Effector memory CD4-positive, alpha-beta T cell (primary cell): ENCODE results near the gene SFT2D1.
A peak's percentile ranks its signal among the peaks of the same experiment; 100 is the strongest.

ENCODE experiments used
- DNase-seq, 3 donors: peaks; one replicate each; pipeline ENCODE4 v3.0.0-alpha.2; 2020
- H3K27ac ChIP-seq: 2 replicates; pipeline ENCODE4 v1.7.0; 2013; ENCODE audit warnings: mild to moderate bottlenecking, low read length, moderate library complexity; ENCODE audit not compliant: insufficient read depth, poor library complexity, severe bottlenecking
- H3K27me3 ChIP-seq: replicated peaks from 2 replicates; pipeline ENCODE4 v1.7.0; 2013; ENCODE audit warnings: mild to moderate bottlenecking, low read length; ENCODE audit not compliant: insufficient read depth, control insufficient read depth, poor library complexity, severe bottlenecking
- H3K36me3 ChIP-seq: 2 replicates; pipeline ENCODE4 v1.7.0; 2013; ENCODE audit warnings: mild to moderate bottlenecking, low read length, moderate library complexity; ENCODE audit not compliant: control insufficient read depth, insufficient read depth
- H3K4me1 ChIP-seq: 2 replicates; pipeline ENCODE4 v1.7.0; 2013; ENCODE audit warnings: low read length, mild to moderate bottlenecking; ENCODE audit not compliant: control insufficient read depth, insufficient read depth, poor library complexity, severe bottlenecking
- H3K4me3 ChIP-seq: 2 replicates; pipeline ENCODE4 v1.7.0; 2013; ENCODE audit warnings: low read length, low read depth, mild to moderate bottlenecking; ENCODE audit not compliant: insufficient read depth, poor library complexity, severe bottlenecking
- H3K9me3 ChIP-seq: 2 replicates; pipeline ENCODE4 v1.7.0; 2013; ENCODE audit warnings: mild to moderate bottlenecking, low read length, moderate library complexity; ENCODE audit not compliant: control insufficient read depth

SFT2D1 gene

DNA sequence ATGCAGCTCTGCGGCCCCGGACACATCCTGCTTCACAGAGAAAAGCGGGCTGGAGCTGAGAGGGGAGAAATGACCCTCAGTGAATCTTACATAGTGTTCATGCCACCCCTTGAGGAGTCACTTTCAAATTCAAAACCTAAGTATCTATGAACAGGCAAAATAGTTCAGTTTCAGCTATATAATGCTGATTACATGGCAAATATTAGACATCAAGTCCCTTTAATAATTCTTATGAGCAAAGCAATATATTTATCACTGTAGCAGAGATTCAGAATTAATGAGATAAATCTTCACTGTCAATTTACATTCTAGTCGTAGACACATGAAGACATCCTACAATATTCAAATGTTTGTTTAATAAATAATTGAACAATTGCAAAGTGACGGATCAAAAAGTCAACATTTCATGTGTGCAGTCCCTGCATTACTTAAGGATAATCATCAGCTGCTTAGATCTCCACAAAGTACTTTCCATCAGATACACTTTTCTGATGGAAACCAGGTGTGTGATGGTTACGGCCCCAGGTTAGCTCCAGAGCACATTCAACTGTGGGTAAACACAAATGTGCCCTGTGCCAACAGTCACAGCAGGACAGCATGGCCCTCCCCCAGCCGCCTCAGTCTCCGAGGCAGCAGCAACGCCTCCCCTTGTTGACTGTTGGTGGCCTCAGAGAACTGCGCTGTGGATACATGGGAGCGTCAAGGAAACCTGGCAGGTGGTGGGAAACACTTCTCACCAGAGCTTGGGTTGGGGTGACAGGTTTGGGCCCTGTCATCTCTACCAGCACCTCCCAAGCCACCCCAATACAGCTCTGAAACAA is 33.4 kb downstream of the SFT2D1 start:
- Histone ChIP-seq H3K36me3 (no peaks in the 10 kb centered on the region), H3K4me3 (peak overlapping the region; percentile 36), H3K27ac (no peak overlapping the region), H3K4me1 (peaks cover 13% of the 10 kb centered on the region), H3K27me3 (peaks cover 20% of the 10 kb centered on the region), H3K9me3 (no peaks in the 10 kb centered on the region)
- no peak for DNase-seq

DNA sequence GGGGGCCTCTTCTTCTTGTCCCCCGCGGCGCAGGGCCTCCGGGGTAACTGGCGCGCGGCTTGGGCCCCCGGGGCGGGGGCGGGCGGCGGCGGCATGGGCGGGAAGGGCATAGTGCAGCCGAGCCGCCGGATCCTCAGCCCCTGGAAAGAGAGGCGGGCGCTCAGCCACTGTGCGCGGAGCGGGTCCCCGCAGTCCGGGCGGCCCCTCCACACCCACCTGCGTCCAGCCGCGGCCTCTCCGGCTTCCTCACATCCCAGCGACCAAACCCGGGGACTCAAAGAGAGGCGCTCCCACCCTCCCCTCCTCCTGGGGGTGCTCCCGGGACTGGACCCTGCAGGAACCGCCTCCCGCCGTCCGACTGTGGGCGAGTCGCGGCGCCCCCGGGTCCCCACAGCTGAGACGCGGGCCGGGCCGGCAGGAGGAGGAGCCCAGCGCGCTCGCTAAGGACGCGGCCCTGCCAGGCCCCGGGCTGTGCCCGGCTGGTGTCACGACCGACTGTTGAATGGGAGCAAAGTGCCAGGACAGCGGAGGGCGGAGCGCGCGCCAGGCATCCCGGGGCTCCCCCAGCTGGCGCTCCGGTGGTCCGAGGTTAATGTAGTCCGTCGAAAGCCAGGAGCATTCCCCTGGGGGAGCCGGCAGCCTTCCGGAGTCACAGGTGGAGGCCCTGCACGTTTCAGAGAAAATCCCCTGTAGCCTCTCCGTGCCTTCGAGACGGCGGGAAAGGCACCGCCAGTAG is 34.1 kb downstream of the SFT2D1 start, which contains the start of gene PRR18:
Gene PRR18, minus strand, starts transcription at position 360 of the 736 bp plus-strand sequence. Its CDS starts 250 bp downstream, at position 110.
- Histone ChIP-seq H3K27me3 (peaks cover 20% of the 10 kb centered on the region), H3K9me3 (no peaks in the 10 kb centered on the region), H3K36me3 (no peaks in the 10 kb centered on the region), H3K4me1 (peaks cover 13% of the 10 kb centered on the region), H3K4me3 (peak within 1 kb of the TSS; percentile 36), H3K27ac (no peak within 1 kb of the TSS)
- DNase-seq, result no peak

DNA sequence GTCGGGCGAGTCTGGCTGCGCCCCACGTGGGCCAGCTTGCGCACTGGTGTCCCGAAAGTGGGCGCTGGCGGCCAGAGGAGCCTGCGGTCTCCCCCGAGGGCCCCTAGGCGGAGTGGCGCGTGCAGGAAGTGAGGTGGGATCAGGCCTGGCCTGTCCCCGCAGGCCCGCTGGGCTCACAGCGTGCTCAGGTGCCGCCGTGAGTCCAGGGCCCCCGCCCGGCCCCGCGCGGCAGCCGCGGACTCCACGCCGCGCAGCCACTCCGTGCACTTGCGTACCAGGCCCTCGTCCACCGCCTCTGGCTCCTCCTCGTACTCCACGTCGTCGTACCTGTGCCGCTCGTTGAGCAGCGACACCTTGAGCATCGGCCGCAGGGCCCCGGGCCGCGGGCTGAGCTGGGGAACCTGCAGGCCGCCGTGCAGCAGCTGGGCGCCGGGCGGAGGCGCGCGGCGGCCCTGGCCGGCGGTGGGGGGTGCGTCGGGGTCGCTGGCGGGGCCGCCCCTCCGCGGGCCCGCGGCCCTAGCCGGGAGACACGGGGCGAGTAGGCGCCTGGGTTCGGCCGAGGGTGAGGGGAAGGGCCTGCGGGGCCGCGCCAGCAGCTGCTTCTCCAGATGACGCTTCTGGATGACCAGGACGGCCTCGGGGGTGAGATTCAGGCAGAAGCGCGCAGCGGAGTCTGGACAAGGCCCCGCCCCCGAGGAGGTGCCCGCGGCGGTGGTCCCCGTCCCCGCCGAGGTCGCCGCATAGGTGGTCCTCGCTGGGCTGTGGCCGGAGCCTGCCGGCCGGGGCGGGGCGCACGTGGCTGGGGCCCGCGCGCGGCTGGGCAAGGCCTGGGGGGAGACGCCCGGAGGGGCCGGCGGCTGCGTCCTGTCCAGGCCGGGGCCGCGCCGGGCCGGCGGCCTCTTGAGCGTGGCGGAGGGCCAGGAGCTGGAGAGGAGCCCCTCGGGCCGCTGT is 35.0 kb downstream of the SFT2D1 start:
- H3K27ac ChIP-seq, result no peak overlapping the region
- DNase-seq, result peak in 1 of 3 donors; percentile 3
- peaks cover 13% of the 10 kb centered on the region for H3K4me1 ChIP-seq
- H3K9me3 ChIP-seq, result no peaks in the 10 kb centered on the region
- H3K4me3 ChIP-seq, result peak overlapping the region; percentile 36
- H3K36me3 ChIP-seq, result no peaks in the 10 kb centered on the region
- peaks cover 20% of the 10 kb centered on the region for H3K27me3 ChIP-seq

DNA sequence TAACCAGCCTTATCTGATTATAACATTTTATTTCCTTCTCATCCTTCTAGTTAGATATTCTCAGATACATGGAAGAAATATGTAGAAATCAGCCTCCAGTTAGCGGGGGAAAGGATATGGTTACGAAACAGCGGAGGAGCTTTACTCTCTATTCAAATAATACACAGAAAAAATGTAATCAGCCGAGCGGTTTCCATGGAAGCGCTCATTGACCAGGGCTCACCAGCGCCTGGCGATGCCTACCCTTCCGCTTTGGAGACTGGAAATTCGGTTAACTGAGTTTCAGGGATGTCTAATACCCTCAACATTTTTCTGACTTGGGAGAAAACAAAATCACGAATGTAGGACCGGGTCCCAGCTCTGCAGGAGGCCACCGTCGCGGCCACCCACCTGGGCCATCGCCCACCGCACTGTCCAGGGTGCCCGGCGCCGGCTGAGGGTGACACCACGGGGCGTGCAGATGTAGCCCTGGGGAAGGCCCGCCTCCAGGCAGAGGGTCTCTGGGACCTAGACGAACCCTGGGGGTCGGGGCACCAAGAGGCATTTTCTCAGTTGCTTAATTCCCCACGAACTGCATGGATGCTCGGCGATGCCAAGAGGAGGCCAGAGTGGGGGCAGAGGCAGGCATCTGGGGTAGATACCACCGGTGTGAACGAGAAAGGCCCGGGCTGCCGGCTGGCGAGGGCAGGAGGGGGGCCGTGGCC is 35.8 kb downstream of the SFT2D1 start:
- peak overlapping the region; percentile 25 for H3K4me3 ChIP-seq
- DNase-seq, result no peak
- H3K27me3 ChIP-seq, result peaks cover 20% of the 10 kb centered on the region

DNA sequence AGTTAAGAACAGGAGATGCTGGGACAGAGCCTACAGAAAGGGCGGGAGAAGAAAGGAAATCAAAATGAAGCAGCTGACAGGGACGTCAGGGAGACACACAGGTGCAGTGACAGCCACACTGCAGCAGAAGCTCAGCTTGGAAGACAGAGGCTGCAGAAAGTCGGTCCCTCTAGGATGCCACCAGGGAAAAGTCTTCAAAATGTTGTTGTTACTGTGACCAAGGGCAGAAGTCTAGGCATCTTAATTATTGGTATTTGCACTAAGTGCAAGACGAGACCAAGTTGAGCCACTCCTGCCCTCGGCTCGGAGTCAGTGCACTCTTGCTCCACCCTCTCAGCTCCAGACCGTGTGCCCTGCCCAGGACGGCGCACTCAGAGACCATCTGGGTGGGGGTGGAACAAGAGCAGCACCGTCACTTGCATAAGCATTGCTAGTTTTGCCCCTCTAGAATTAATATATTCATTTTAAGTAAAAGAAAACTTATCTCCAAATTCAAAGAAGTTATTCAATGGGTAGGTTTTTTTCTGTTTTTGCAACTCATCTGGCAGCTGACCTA is 36.7 kb downstream of the SFT2D1 start:
- Histone ChIP-seq H3K27ac (no peak overlapping the region), H3K9me3 (no peaks in the 10 kb centered on the region), H3K4me1 (peaks cover 13% of the 10 kb centered on the region), H3K4me3 (no peak overlapping the region), H3K36me3 (no peaks in the 10 kb centered on the region), H3K27me3 (peaks cover 20% of the 10 kb centered on the region)
- no peak for DNase-seq

More for the DNA sequence above, 35.8 kb downstream of the SFT2D1 start:
- no peaks in the 10 kb centered on the region for H3K9me3 ChIP-seq
- H3K36me3 ChIP-seq, result no peaks in the 10 kb centered on the region
- no peak overlapping the region for H3K27ac ChIP-seq
- H3K4me1 ChIP-seq, result peaks cover 13% of the 10 kb centered on the region

DNA sequence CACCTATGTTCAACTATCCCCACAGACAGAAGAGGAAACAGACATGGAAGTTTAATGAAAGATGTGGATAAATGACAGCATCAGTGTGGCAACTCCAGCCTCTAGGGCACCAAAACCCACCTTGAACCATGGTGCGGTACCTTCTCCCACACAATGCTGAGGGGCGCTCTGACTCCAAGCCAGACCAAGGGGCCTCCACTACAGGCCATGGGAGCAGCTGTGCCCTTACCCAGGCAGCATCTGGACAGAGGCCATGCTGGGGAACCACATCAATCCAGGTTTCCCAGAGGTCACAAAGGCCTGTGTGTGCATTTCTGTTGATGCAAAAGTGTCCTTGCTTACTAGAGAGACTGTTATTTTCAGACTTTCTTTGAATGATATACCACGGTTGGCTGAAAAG is 38.2 kb downstream of the SFT2D1 start:
- H3K27ac ChIP-seq, result no peak overlapping the region
- H3K36me3 ChIP-seq, result no peaks in the 10 kb centered on the region
- peaks cover 20% of the 10 kb centered on the region for H3K27me3 ChIP-seq
- H3K9me3 ChIP-seq, result no peaks in the 10 kb centered on the region
- H3K4me3 ChIP-seq, result no peak overlapping the region
- no peak for DNase-seq
- H3K4me1 ChIP-seq, result peaks cover 13% of the 10 kb centered on the region

DNA sequence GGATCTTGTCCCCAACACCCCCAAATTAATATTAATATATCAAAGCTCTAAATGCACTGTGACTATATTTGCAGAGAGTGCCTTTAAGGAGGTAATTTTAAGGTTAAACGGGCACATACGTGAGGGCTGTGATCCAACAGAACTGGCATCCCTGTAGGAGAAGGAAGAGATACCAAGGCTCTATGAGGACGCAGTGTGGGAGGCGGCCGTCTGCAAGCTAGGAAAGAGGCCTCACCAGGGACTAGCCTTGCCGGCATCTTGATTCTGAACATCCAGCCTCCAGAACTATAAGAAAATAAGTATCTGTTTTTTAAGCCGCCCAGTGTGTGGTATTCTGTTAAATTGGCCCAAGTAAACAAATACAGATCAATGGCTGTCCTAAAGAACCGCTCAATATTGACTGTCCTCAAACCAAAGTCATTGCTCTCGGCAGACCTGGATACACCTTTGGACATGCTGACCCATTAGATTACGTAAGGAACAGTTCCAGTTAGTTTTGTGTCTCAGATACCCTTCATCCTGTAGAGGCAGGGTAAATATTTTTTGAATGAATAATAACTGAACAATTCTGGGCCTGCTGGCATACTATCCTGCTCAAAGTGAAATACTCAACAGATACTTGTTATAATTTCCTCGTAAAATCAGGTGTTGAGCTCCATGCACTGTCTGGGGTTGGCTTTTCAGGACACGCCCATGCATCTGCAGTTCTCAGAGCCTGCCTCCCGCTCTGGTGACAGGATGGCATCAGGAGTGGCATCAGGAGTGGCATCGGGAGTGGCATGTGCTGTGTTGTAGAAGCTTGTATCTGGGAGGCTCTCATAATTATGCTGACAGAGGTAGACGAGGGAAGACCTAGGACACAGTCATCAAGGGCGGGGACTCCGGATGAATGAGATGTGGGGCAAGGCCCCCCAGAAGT is 40.5 kb downstream of the SFT2D1 start:
- Histone ChIP-seq H3K27me3 (peaks cover 6% of the 10 kb centered on the region), H3K4me1 (peaks cover 2% of the 10 kb centered on the region), H3K4me3 (no peak overlapping the region), H3K27ac (no peak overlapping the region), H3K36me3 (no peaks in the 10 kb centered on the region), H3K9me3 (no peaks in the 10 kb centered on the region)
- no peak for DNase-seq

DNA sequence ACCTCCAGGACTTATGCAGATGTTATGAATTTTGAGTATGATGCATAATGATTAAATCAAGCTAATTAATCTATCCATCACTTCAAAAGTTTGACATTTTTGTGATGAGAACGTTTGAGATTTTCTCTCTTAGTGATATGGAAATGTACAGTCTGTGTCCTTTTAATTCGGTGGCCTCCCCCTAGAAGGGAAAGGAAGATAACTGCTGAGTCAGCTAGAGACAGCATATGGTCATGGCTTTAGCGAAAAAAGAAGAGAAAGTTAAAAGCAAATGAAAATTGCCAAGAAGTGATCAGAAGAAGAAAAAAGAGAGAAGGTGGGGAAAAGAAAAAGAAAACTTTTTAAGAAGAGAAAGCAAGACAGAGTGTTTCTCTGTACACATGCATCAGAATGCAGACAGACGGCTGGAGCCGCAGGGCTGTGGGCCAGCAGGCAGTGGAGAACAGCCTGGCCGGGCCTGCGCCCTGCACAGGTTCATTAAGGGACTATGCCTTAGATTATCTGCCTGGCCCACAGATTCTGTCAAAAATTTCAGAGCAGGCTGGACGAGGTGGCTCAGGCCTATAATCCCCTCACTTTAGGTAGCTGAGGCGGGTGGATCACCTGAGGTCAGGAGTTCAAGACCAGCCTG is 41.9 kb downstream of the SFT2D1 start:
- no peak overlapping the region for H3K4me3 ChIP-seq
- H3K4me1 ChIP-seq, result no peaks in the 10 kb centered on the region
- H3K36me3 ChIP-seq, result no peaks in the 10 kb centered on the region
- no peak for DNase-seq
- no peaks in the 10 kb centered on the region for H3K27me3 ChIP-seq
- H3K9me3 ChIP-seq, result no peaks in the 10 kb centered on the region
- no peak overlapping the region for H3K27ac ChIP-seq
